SW 1271 (cell line): ENCODE results near the gene RORB.
A peak's percentile ranks its signal among the peaks of the same experiment; 100 is the strongest.

ENCODE experiments used
- DNase-seq, 2 experiments: peaks; one replicate each; lab custom pipeline; 2025; lab: John Stamatoyannopoulos, UW

RORB gene

DNA sequence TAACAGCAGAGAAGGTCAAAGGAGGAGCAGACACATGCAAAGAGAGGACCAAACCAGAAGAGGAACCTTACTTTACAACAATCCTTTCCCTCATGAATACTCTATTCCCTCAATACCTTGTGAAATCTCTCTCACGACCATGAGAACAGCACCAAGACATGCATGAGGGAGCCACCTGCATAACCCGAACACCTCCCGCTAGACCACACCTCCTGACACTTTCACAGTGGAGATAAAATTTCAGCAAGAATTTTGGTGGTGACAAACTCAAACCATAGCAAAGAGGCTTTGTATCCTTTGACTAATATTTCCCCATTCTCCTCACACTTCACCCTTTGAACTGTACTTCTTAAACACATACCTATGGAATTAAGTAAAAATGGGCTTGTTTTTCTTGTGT is 101.7 kb downstream of the RORB start:
- DNase-seq = no peak

GRCh38 chr9:74609671-74610405 is 112.7 kb downstream of the RORB start:
- no peak for DNase-seq

DNA sequence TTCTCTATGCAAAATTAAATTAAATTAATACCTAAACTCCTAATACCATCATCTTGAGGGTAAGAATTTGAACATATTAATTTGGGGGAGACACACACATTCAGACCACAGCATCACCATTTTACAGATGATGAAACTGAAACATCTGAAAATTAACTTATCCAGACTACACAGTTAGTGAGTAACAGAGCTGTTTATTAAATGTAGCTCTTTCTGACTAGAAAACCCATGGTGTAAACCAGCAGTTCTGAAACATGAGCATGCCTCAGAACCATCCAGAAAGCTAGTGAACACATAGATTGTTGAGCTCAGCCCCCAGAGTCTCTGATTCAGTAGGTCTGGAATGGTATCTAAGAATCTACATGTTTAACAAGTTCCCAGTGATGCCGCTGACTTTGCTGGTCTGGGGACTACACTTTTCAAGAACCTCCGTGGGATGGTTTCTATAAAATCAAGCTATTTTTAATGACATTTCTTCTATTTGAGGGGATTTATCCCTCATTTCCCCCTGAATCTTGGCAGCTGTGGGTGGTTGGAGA is 113.5 kb downstream of the RORB start:
- DNase-seq = no peak

GRCh38 chr9:74630228-74630627 is 133.1 kb downstream of the RORB start:
- no peak for DNase-seq

DNA sequence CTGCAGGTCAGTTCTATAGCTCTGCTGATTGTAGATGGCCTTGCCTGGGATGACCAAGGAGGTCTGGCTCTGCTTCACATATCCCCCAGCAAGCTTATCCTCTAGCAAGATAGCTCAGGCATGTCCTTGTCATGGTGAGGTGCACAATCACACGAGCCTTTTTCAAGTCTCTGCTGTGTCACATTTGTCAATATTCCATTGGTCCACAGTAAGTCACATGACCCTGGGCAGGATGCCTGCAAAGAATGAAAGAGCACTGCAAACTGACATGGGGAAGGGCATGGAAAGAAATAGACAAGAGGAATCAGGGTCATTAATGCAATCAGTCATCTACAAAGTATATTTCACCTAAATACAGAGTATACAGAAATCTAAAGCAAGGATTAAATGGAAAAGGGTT is 142.0 kb downstream of the RORB start:
- DNase-seq = no peak

- DNase-seq = no peak
These were observed 145.2 kb downstream of the RORB start for GRCh38 chr9:74642376-74642775.

- DNase-seq = no peak
These were observed 146.3 kb downstream of the RORB start for GRCh38 chr9:74643303-74643923.

DNA sequence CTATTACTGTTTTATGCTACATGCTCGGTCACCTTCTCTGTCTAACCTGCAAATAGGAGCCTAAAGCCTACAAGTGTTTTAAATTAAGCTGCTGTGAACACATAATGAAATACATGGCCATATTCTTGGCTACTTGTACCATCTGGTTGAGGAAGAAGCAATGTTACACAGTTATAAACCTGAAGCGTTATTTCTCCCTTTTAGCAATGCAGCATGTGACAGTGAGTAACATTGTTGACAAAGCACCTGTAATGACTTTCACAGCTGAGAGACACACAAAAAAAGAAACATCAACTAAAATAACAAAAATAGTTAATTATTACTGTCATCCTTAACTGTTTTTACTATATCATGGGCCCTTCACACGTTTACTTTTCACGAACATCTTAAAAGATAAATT is 146.9 kb downstream of the RORB start:
- DNase-seq = no peak

DNA sequence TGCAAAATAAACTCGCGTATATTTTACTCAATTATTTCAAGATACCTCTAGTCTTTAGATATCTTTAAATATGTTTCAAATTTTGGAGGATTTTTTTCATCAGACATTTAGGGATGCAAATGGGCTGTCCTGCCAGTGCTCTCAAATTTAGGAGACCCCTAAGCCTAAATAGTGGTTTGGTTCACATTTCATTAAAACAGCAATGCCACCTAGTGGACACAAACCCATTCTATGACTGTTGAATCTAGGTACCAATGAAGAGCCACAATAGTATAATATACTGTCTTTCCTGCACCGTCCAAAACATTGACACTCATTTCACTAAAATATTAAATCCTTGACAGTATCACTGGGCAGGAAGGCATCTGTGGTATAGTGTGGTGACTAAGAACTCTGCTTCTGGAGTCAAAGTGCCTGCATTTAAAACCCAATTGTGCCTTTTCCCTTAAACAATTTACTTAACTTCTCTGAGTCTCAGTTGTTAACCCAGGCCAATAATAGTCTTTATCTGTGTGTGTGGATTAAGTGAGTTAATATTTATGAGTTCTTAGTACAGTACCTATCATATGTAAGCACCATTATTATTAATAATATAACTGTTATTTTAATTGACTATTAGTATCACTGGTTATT is 148.0 kb downstream of the RORB start:
- DNase-seq = peak in 1 of 2 experiments; percentile 11

DNA sequence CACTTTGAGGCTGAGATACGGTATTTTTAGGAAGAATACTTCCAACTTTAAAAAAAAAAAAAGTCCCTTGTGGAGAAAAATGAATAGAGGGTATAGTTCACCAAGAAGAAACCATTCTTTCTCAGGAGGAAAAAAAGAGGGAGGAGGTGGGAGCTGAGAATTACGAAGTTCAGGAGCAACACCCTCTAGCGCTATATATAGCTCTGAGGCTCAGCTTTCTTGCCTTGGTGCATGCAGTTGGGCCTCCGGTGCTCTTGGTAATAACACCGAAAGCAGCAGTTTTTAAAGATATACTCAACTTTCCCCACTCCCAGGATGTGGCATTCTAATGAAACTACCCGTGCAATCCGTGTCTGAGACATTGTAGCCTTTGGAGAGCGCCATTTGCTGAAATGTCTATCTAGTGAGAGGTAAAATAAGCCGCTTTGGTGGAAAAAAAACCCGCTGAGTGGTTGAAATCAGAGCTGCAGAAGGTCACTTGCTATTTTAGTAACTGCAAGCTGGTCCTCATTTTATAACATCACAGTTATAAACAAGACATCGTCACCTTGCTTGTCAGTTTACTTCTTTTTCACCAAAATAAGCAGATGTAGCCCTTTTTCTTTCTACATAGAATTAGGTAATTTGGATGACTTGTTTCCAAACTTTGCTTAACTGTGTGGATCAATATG is 156.4 kb downstream of the RORB start:
- DNase-seq = no peak

GRCh38 chr9:74662674-74663073 is 165.5 kb downstream of the RORB start:
- DNase-seq = no peak

GRCh38 chr9:74663439-74663838 is 166.3 kb downstream of the RORB start:
- DNase-seq = no peak

GRCh38 chr9:74666625-74667316 is 169.6 kb downstream of the RORB start:
- no peak for DNase-seq

GRCh38 chr9:74672237-74672636 is 175.1 kb downstream of the RORB start:
- no peak for DNase-seq

- DNase-seq = no peak
These were observed 176.9 kb downstream of the RORB start for GRCh38 chr9:74674077-74674476.

DNA sequence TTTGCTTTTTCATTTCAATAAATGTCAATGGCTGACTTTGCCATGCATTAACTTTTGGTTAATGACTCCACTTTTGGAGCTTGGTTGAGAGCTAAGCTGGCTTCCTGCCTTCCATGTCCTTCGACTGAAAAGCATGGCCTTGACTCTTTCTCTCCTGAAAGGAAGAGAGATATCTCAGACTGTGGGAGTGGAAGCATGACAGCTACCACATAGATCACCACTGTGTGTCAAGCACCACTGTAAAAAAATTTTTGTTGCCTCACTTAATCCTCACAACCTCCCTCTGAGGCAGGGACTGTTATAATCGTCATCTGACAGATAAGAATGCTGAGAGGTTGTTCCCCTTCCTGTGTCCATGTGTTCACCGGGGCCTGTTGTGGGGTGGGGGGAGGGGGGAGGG is 184.8 kb downstream of the RORB start:
- no peak for DNase-seq

GRCh38 chr9:74683322-74683721 is 186.2 kb downstream of the RORB start:
- no peak for DNase-seq

GRCh38 chr9:74691058-74691457 is 193.9 kb downstream of the RORB start:
- no peak for DNase-seq

GRCh38 chr9:74696520-74696919 is 199.4 kb downstream of the RORB start:
- DNase-seq = no peak

DNA sequence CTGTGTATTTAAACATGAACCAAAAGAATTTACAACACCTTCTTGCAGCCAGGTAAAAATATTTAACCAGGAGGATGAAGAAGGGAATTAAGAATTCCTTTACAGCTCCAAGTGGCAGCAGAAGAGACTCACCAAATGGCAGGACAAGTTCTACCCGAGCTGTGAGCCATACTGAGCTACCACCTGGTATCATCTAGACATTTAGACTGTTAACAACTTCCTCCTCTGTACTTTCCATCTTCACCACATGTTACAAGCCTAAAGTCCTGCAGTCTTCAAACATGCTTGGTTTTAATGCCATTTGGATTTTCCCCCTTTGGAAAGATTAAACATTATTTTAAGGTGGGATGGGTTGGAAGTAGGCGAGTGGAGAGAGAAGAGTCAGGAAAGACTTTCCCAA is 200.4 kb downstream of the RORB start:
- no peak for DNase-seq

GRCh38 chr9:74711341-74711740 is 214.2 kb downstream of the RORB start:
- DNase-seq = no peak

GRCh38 chr9:74718709-74719108 is 221.6 kb downstream of the RORB start:
- DNase-seq = no peak
